ENCODE measurements around the gene GPR17. TPM values are rescaled to one million over a fixed set of nuclear protein-coding genes. Genes with fewer than 3 reads are reported as not detected.

The GPR17 gene
- polyA plus RNA-seq, 4 donors: 0.48 to 4.8 (median 0.98) TPM

- DNase-seq (ENCODE audit: low read depth in 4 of 4, low spot score in 2 of 4): no peak
Measured at GRCh38 chr2:127664895-127665225, 18.9 kb downstream of the GPR17 start.

DNA sequence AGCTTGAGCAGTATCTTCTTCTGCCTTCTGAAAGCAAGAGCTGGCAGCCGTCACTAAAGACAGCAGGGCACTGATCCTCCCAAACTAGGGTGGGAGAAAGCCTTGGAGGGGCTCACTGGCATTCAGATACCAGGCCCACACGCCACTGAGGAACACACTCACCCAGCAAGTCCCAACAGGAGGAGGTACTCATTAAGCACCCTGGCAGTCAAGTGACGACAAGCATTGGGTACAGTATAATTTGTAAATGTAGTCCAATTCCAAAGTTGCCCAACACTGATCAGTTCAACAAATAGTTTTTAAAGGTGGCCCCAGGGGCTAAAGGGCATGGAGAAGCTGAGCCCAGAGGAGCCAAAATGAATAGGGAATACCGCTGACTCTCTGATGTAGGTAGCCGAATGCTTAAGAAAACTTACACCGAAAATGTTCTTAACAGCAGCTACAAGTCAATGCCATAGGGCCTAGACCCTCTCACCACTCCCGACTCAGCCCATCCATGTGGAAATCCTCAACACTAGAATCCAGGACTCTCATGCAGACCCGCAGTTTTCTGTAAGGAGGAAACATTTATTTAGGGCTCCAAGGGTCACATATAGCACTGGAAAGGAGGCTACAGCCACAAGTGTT lies 19.4 kb downstream of the GPR17 start:
- no peak for DNase-seq (ENCODE audit: low read depth in 4 of 4, low spot score in 2 of 4)

DNA sequence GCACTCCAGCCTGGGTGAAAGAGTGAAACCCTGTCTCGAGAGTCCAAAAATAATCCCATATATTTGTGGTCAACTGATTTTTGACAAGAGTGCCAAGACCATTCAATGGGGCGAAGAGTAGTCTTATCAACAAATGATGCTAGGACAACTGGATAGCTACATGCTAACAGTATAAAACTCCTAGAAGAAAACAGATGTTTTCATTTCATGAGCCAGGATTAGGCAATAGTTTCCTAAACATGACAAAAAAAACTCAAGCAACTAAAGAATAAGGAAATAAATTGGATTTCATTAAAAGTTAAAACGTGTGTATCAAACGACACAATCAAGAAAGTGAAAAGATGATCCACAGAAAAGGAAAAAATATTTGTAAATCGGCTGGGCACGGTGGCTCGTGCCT lies 23.1 kb downstream of the GPR17 start:
- DNase-seq (ENCODE audit: low read depth in 4 of 4, low spot score in 2 of 4): no peak

- no peak for DNase-seq (ENCODE audit: low read depth in 4 of 4, low spot score in 2 of 4)
Measured at GRCh38 chr2:127670055-127670956, 24.4 kb downstream of the GPR17 start.

- DNase-seq (ENCODE audit: low read depth in 4 of 4, low spot score in 2 of 4): no peak
Measured at GRCh38 chr2:127670957-127671290, 25.0 kb downstream of the GPR17 start.

DNA sequence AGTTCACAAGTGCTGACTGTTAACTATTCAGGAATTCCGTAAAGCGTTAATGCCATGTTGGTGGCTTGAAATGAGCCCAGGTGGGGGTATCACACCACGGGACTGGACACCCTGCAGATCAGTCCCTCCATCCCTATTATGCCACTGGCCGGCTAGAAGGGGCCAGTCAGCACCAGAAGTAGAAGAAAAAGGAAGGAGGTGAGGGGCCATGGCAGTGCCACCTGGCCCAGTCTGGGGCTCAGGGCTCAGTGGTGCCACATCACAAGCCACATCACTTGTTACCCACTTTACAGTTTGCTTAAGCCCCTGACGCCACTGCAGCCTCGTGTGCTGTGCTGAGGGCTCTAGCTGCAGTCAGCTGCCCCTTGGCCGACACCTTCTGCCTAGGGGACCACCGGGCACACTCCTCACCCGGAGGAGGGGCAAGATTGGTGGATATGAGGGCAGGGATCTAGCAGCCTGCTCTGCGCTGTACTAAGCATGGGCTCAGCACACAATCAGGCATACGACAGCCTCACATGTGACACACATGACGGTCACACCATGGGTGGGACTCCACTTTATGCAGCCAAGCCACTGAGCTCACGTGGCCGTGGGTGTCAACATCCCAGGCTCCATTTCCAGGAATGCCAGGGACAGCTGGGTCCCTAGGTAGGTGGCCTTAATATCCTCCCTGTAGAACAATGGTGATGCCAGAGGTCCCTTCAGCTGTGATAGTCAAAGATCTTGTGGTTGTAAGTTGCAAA lies 25.8 kb downstream of the GPR17 start:
- no peak for DNase-seq (ENCODE audit: low read depth in 4 of 4, low spot score in 2 of 4)

DNA sequence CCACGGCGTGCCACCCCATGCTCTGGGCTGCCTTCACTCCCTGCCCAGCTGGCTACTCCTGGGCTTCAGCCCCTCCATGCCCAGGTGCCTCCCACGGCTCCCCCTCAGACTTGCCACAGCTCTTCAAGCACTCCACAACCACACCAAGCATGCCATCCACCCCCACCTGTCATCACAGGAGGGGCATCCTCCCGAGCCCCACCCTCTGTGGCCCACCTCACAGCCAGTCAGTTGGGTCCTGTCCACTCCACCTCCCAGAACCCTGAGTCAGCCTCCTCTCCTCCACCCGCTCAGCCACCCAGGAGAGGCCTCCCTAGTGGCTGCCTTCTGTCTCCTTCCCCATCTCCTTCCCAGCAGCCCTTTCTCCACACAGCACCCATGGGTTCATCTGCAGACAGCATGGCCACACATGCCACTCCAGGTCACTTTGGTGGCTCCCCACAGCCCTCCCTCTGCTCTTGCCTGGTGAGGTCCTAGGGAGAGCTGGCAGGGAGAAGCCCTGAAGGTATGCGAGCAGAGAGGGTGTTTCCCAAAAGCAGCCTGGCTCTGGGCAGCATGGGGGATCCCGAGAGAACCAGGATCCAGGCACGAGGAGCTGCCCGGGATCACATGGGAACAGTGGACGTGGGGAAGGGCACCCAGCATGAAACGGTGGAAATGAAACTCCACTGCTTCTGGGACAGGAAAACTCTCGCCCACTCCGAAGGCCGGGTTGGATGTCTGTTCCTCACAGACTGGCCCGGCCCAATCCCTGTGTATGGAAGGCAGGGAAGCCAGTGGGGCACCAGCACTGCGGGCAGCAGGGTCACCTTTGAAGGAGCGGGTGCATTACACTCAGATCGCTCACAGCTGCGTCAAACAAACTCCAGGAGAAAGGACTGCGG lies 26.6 kb downstream of the GPR17 start:
- DNase-seq (ENCODE audit: low read depth in 4 of 4, low spot score in 2 of 4): no peak

GRCh38 chr2:127673291-127674069 lies 27.5 kb downstream of the GPR17 start:
- no peak for DNase-seq (ENCODE audit: low read depth in 4 of 4, low spot score in 2 of 4)

DNA sequence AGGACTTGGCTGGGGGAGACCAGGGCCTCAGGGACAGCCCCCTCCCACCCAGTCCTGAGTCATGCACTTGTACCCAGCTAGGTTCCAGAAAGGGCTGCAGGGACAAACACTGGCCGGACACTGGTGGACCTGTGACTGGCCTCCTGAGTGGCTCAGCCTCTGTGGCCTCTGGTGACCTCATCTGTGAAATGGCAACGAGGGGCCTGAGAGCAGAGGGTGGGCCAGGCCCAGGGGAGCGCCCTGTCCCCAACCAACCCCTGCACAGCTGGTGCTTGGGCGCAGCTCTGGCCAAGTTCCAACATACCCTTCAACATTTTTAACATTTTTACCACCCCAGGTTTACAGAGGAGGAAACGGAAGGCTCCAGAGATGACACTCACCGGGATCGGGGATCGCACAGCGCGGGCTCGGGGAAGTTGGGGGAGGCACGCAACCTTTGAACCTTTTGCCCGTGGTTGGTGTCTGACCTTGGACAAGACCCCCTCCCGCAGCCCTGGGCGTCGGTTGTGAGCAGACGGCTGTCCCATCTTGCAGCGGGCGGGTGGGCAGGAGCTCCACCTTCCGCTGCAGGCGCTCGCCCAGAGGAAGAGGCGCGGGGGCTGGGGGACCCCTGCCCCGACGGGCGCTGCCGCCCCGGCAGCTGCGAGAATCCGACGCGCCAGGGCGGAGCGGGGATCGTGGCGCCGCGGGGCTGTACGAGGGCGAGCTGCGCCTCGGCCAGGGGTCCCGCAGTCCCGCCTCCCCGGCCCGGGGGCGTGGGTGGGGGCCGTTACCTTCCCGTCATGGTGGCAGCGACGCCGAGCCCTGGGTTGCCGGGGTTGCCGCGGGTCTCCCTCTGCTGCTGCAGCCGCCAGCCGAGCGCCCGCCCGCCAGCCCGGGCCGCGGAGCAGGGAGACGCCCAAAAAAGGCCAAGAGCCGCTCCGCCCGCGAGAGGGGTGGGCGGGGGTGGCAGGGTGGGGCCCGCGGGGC lies 28.6 kb downstream of the GPR17 start:
- DNase-seq (ENCODE audit: low read depth in 4 of 4, low spot score in 2 of 4): no peak

- no peak for DNase-seq (ENCODE audit: low read depth in 4 of 4, low spot score in 2 of 4)
Measured at GRCh38 chr2:127675331-127676261, 29.6 kb downstream of the GPR17 start, which contains the start of gene LIMS2. Gene LIMS2, minus strand, starts transcription at chr2:127675530. Its CDS starts 506 bp downstream, at chr2:127675024.

GRCh38 chr2:127676906-127677305 lies 31.0 kb downstream of the GPR17 start:
- DNase-seq (ENCODE audit: low read depth in 4 of 4, low spot score in 2 of 4): no peak

DNA sequence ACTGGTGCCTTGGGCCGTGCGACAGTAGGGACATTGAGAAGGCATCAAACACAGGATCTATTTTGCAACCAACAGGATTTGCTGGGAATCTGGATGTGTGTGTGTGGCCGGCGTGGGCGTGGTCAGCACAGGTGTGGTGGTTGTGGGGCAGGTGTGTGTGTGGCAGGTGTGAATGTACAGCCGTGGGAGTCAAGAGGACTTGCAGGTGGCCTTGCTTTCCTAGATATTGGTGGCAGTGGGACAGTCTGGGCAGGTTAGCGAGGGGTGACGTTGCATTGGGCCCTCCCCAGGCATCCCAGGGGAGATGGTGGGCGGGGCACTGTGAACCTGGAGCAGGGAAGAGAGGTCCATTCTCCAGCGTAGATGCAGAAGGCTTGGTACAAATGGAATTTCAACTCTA lies 32.6 kb downstream of the GPR17 start:
- DNase-seq (ENCODE audit: low read depth in 4 of 4, low spot score in 2 of 4): no peak

DNA sequence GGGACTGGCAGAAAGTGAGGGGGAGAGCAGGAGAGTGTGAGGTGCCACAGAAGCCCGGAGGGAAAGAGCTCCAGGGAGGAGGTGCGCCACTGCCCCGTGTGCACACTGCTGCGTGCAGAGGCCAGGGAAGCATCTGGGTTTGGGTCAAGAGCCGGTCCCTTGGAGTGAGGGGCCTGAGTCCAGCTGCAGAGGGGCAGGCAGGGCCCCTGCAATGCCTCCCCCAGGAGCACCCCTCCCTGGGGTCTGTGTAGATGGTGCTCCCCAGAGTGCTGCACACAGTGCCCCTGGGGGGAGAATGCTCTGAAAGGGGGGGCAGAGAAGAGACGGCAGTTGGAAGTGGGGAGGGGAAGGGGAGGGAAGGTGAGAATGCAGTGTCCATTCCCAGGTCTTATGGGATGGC lies 33.0 kb downstream of the GPR17 start:
- DNase-seq (ENCODE audit: low read depth in 4 of 4, low spot score in 2 of 4): no peak

- DNase-seq (ENCODE audit: low read depth in 4 of 4, low spot score in 2 of 4): no peak
Measured at GRCh38 chr2:127679680-127680361, 33.9 kb downstream of the GPR17 start.

GRCh38 chr2:127680706-127681287 lies 34.8 kb downstream of the GPR17 start:
- no peak for DNase-seq (ENCODE audit: low read depth in 4 of 4, low spot score in 2 of 4)

- DNase-seq (ENCODE audit: low read depth in 4 of 4, low spot score in 2 of 4): no peak
Measured at GRCh38 chr2:127681288-127681804, 35.4 kb downstream of the GPR17 start.

Data from left renal cortex interstitium (tissue), 4 donors.